Measurements from ENCODE around the gene CD96.

CD96 gene

GRCh38 chr3:111681661-111682426 is 139.8 kb downstream of the CD96 start:
- no peak for DNase-seq

GRCh38 chr3:111684640-111685039 is 142.6 kb downstream of the CD96 start:
- no peak for DNase-seq

GRCh38 chr3:111688190-111688800 is 146.3 kb downstream of the CD96 start:
- DNase-seq, result no peak

GRCh38 chr3:111690242-111690641 is 148.2 kb downstream of the CD96 start:
- no peak for DNase-seq

GRCh38 chr3:111691293-111691909 is 149.4 kb downstream of the CD96 start:
- DNase-seq, result no peak

- DNase-seq, result no peak
Measured at GRCh38 chr3:111692593-111693552, 150.9 kb downstream of the CD96 start.

- DNase-seq, result no peak
Measured at GRCh38 chr3:111694471-111694870, 152.5 kb downstream of the CD96 start.

- no peak for DNase-seq
Measured at GRCh38 chr3:111695636-111696117, 153.7 kb downstream of the CD96 start.

GRCh38 chr3:111700054-111700453 is 158.1 kb downstream of the CD96 start:
- DNase-seq, result no peak

- DNase-seq, result no peak
Measured at GRCh38 chr3:111701292-111701906, 159.4 kb downstream of the CD96 start.

Measured in T-helper 9 cell (primary cell).